Measurements from ENCODE around the gene AKR1C1. TPM values are rescaled to one million over a fixed set of nuclear protein-coding genes. Genes with fewer than 3 reads are reported as not detected.

The AKR1C1 gene
- total and polyA plus RNA-seq, 9 of the 15 experiments (the other 6 are each of a cell fraction or from before 2014, with no cell fraction given) = 43.5 to 180 (median 82.4) TPM

DNA sequence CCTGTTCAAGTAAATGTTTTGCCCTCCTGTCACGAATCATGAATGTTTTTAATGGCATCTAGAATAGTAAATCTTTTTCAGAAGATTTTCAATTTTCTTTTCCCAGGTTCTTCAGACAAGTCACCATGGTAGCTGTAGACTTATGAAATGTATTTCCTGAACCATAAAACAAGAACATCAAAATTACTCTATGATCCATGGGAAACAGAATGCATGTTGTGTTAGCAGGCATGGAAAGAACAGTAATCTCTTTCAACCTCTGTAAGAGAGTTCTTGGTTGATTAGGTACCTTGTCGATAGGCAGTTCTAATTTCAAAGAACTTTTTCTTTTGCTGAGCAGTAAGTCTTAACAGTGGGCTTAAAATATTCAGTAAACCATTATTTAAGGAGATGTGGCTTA, 17.6 kb downstream of the AKR1C1 start:
- H3K4me1 ChIP-seq (replicated peaks in 1 of 2; ENCODE audit: control insufficient read depth in 2 of 2, insufficient read depth in 2 of 2, low read length in 2 of 2) = peaks cover 18 to 20% of the 10 kb centered on the region in 2 experiments; a peak in 4 of 5 replicates
- H3K9ac ChIP-seq (ENCODE audit: insufficient read depth in 1 of 2, low read depth in 2 of 2, low read length in 2 of 2) = no peak overlapping the region
- ATAC-seq = no peak
- POLR2A ChIA-PET = no interaction called here
- CTCF ChIA-PET (ENCODE audit: low intra/inter-chr PET ratio) = interaction anchor here (1.0 to 1.9 kb wide), 2 partner anchors 131 to 303 kb away, joined by 3 to 13 read pairs; no protein-coding TSS in a partner anchor
- no TSS peak for BruUV-seq (replicated peaks)
- H4K20me1 ChIP-seq (replicated peaks; ENCODE audit: control insufficient read depth, insufficient read depth, low read length) = no peaks in the 10 kb centered on the region
- TF ChIP-seq ESRRA (IDR thresholded peaks at IDR 0.05; ENCODE audit: borderline replicate concordance, low read depth) = no peak
- TF ChIP-seq, protein P1, sequence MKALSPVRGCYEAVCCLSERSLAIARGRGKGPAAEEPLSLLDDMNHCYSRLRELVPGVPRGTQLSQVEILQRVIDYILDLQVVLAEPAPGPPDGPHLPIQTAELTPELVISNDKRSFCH (CRISPR knock-in tag; IDR thresholded peaks at IDR 0.05) = no peak
- TF ChIP-seq, protein P1 (tag; IDR thresholded peaks at IDR 0.05) = no peak
- TF ChIP-seq GTF2E2 (tag; IDR thresholded peaks at IDR 0.05) = 0 out of 2 replicates have a peak, but pooled peaks have one; percentile 8
- in situ Hi-C loops (cut with MboI) = loop anchor here (5.0 kb wide), 2 partner anchors 133 to 302 kb away; no protein-coding TSS in a partner anchor
- H3K27ac ChIP-seq (ENCODE audit: extremely low read depth, low read depth, low read length) = peak overlapping the region; percentile 82; the same call in 2 of the 3 replicates
- intact Hi-C loops (cut with micrococcal nuclease) = loop anchor here (5.0 to 10.0 kb wide), 4 partner anchors 92 to 454 kb away; no protein-coding TSS in a partner anchor
- H3K4me3 ChIP-seq = no peak overlapping the region
- H3K36me3 ChIP-seq (ENCODE audit: control insufficient read depth, insufficient read depth, low read length) = peaks cover 9% of the 10 kb centered on the region; the same call in 1 of the 3 replicates
- H3K79me2 ChIP-seq (ENCODE audit: control insufficient read depth, insufficient read depth, low read length) = no peaks in the 10 kb centered on the region
- DNase-seq (ENCODE audit: extremely low read depth in 1 of 4, low spot score in 3 of 4) = no peak
- H3K9me3 ChIP-seq (replicated peaks; ENCODE audit: control insufficient read depth, insufficient read depth, low read depth, low read length) = no peaks in the 10 kb centered on the region
- H2AFZ ChIP-seq (ENCODE audit: low read depth, low read length) = no peak overlapping the region
- no peak overlapping the region for H3K4me2 ChIP-seq (ENCODE audit: insufficient read depth, low read length)
- 62% methylated on average over 2 of the region's 2 CpGs for WGBS (ENCODE audit: insufficient coverage, low coverage, missing lambda C conversion rate)
- no peaks in the 10 kb centered on the region for H3K27me3 ChIP-seq (ENCODE audit: control insufficient read depth in 2 of 2, insufficient read depth in 2 of 2, low read length in 2 of 2)
- no peak for FAIRE-seq
- H3K9me1 ChIP-seq (ENCODE audit: control insufficient read depth, insufficient read depth, low read length) = no peaks in the 10 kb centered on the region
